MM.1S (cell line): ENCODE results near the gene PARD6G.

Source experiments
- CTCF ChIP-seq: fragments of 300-600 bp; sonication (generic); IDR thresholded peaks from 2 replicates; pipeline ENCODE4 v1.5.1; 2016; ENCODE audit warnings: antibody characterized with exemption, low read length, mixed read lengths
- EZH2 ChIP-seq: fragments of 300-600 bp; sonication (generic); optimal IDR thresholded peaks from 2 replicates; pipeline ENCODE3; 2017; ENCODE audit warnings: low read depth, mild to moderate bottlenecking, antibody characterized with exemption, low read length, mixed read lengths
- EZH2phosphoT487 ChIP-seq: fragments of 300-600 bp; sonication (generic); IDR thresholded peaks from 2 replicates; pipeline ENCODE4 v1.6.1; 2018; ENCODE audit warnings: antibody characterized with exemption, low read length

DNA sequence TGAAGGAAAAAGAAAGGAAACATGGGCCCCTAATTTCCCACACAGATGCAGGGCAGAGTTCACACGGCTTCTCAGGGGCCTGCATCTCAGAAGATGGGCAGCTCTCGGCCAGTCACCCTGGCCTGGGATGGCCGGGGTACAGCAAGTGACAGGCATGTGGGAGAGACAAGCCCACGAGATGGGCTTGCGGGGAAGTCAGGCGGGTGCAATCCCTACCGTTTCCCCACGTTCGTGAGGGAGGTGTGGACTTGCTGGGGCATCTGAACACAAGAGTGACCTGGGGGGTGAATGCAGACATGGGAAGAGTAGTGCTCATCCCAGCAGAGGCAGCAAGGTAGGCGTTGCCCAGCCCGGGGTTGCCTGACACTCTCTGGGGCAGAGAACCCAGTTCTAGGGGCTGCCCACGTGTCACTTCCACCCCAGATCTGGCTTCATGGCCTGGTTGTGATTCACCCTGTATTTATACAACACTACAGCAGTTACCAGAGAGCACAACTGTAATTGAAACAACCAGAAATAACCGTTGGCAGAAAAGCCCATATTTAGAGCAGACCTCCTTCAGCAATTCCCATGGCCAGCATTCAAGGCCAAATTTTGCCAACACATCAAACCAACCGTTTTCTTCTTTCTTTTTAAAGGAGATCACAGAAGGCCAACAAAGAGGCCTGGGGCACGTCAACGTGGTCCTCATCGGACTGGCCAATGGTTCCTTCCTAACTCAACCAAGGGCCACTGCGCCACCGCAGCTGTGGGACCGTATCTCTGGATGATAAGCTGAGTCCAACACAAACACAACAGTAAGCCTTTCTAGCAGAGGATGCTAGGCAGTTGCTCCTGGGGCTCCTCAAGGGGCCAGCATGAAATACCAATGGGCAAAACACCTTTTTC, 58.4 kb downstream of the PARD6G start:
- TF ChIP-seq EZH2 (no peak), CTCF (no peak), EZH2phosphoT487 (no peak)
